GM21825 (cell line): ENCODE data around the gene LGALS7.

ENCODE experiments used
- ATAC-seq: cut with Tn5 transposase; IDR thresholded peaks from one replicate; pipeline ENCODE4 v1.9.1; 2021; ENCODE audit warnings: mild to moderate bottlenecking, moderate library complexity; ENCODE audit not compliant: unreplicated experiment

LGALS7 gene

GRCh38 chr19:38741670-38742069, 31.6 kb downstream of the LGALS7 start:
- no peak for ATAC-seq

DNA sequence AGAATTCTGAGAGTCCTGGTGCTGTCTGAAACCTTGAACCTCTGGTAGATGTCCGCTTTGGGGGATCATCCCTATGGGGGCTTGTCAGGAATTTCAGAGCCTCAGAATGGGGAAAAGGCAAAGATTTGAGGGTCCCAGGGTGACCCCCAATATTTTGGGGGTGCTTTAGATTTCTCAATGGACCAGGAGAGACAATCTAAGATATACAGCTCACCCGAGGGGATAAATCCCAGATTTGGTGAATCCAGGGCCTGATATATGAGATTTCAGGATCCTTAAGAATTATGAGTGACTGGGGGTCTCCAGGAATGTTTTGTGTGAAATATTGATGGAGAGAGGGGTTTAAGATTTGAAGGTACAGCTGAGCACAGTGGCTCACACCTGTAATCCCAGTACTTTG, 32.4 kb downstream of the LGALS7 start:
- ATAC-seq = no peak

DNA sequence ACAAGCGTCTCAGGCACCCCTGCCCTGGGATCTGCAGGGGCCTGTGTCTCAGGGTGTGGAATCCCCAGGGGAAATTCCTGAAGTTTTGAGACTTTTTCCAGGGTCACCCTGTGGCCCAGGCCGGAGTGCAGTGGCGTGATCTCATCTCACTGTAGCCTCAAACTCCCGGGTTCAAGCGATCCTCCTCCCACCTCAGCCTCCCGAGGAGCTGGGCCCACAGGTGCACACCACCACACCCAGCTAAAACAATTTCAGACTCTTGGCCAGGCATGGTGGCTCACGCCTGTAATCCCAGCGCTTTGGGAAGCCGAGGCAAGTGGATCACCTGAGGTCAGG, 33.1 kb downstream of the LGALS7 start:
- no peak for ATAC-seq

DNA sequence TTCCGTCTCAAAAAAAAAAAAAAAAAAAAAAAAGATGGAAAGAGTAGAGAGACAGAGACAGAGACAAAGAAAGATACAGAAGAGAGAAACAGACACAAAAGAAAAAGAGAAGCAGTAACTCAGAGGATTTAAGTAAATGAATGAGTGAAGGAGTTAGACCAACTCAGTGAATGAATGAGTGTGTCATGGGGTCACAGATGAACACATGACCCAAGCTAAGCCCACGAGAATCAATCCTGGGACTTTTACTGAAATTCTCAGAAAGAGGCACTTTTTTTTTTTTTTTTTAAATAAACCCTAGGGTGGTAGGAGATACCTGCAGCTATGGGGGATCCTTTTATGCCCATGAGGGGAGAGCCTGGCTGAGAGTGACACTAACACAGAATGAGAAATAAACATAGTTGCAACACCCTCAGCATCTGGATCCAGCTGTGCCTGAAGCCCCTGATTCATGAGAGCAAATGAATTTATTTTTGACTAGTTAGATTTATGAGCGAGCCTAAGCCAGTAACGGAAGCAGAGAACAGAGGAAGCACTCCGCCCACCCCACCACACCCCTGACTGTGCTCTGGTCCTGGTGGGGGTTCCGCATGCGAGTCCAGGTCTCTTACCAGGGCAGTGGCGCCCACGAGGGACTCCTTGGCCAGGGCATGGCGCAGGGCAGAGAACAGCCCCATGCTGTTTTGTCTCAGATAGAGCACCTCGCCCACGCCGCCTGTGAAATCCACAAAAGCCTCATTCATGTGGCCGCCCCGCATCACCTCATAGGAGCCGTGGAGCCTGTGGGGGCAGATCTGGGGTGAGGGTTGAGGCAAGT, 33.7 kb downstream of the LGALS7 start:
- no peak for ATAC-seq

- no peak for ATAC-seq
These were observed 35.2 kb downstream of the LGALS7 start for GRCh38 chr19:38737921-38738737.

- ATAC-seq = no peak
These were observed 35.9 kb downstream of the LGALS7 start for GRCh38 chr19:38737281-38737865.

DNA sequence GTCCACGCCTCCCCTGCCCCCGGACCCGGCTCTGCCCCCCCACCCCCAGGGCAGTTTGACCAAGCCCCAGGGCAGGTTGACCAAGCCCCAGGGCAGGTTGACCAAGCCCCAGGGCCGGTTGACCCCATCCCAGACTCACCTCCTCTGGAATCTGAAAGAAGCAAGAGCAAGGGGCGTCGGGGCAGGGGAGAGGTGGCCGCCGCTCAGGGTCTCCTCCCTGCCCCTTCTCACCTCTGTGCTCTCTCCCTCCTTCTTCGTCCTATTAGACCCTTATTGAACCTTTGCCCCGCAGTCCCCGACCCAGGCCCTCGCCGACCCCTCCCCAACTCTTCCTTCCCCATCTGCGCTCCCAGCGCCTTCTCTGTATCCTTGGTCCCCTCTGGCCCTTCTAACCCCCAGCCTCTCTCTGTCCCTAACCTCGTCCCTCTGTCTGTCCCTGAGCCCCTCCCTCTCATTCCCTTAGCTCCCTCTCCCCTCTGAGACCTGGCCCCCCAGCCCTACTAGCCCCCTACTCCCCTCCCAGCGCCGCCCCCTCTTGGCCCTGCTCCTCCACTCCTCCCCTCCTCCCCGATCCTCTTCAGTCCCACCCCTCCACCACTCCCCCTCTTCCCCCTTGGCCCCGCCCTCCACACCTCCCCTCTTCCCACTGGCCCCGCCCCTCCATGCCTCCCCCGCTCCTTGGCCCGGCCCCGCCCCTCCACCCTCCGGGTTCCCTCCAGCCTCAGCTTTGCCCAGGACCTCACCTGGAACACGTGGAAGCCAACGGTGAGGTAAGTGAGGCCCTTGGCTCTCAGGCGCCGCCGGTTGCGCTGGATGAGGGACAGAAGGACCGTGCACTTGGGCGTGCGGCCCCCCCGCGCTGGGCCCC, 36.7 kb downstream of the LGALS7 start:
- ATAC-seq = no peak

GRCh38 chr19:38736036-38736412, 37.3 kb downstream of the LGALS7 start:
- no peak for ATAC-seq

- ATAC-seq = no peak
These were observed 38.0 kb downstream of the LGALS7 start for GRCh38 chr19:38735257-38735686.

GRCh38 chr19:38734426-38735256, 38.7 kb downstream of the LGALS7 start:
- no peak for ATAC-seq

- no peak for ATAC-seq
These were observed 39.2 kb downstream of the LGALS7 start for GRCh38 chr19:38734176-38734425.

GRCh38 chr19:38733493-38734175, 39.7 kb downstream of the LGALS7 start:
- ATAC-seq = no peak

- no peak for ATAC-seq
These were observed 40.1 kb downstream of the LGALS7 start for GRCh38 chr19:38733241-38733492.

GRCh38 chr19:38731654-38732301, 41.5 kb downstream of the LGALS7 start:
- ATAC-seq = no peak

DNA sequence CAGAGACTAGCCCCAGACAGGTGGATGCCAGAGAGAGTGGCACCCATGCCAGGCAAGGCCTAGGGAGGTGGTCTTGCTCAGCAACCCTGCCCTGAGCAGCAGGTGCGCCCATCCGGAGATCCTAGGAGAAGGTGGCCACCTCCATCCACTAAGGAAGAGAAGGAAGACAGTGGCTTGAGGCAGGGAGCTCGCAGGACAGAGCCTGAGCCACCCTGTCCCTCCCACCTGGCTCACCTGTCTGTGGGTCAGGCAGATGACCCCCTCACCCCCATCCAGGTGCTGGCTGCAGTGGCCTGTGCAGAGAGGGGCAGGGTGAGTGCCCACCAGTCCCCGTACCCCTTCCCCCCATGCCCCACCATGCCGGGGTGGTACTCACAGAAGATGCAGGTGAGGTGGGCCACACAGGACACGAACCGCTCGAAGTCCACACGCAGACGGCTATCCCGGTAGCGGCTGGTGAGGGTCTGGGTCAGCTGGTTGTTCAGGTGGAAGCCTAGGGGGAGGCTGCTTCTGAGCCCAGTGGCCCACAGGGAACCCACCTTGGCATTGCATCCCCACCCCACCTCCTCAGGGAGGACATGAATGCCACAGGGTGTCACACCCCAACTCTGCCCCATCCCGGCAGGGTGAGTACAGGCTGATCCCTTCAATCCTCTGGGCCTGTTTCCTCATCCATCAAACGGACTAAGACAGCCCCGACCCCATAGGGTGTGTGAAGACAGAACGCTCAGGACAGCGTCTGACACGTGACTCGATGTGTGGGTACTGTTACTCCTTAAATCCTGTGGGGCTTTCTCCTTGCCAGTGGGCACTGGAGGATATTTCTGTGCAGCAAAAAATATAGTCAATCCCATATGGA, 42.4 kb downstream of the LGALS7 start:
- ATAC-seq = no peak

GRCh38 chr19:38730470-38730730, 42.9 kb downstream of the LGALS7 start:
- no peak for ATAC-seq

DNA sequence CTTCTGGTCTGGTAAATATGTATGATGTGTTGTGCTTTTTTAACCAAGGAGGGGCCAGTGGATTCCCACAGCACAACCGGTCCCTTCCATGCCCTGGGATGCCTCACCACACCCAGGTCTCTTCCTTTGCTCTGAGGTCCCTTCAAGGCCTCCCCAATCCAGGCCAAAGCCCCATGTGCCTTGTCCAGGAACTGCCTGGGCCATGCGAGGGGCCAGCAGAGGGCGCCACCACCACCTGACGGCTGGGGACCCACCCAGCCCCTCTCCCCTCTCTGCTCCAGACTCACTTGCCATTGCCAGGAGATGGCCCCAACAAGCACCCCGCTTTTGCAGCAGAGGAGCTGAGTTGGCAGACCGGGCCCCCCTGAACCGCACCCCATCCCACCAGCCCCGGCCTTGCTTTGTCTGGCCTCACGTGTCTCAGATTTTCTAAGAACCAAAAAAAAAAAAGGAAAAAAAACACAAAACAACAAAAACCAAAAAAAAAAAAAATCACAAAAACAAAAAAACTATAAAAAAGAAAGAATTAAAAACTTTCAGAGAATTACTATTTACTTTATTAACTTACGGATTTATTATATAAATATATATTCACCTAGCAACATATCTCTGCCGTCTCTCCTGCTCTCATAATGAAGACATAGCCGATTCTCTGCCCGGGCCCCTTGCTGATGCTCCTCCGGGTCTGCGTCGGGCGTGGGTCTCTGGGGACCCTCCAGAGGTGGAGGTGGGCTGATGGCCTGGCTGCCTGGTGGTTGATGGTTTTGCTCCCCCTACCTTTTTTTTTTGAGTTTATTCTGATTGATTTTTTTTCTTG, 43.5 kb downstream of the LGALS7 start:
- ATAC-seq = no peak
